ENCODE results near the gene OSBPL9. TPM values are rescaled to one million over a fixed set of nuclear protein-coding genes. Genes with fewer than 3 reads are reported as not detected.
"Not testable (repeated sequence)": the region's sequence is repeated elsewhere in the genome, so short reads cannot be mapped to it uniquely, and the experiment has no call there.

The OSBPL9 gene
- polyA plus RNA-seq, 1 donor = 165 TPM

- no peak for DNase-seq
These were observed 18.7 kb downstream of the OSBPL9 start for GRCh38 chr1:51635615-51636014.

GRCh38 chr1:51636191-51636590 lies 19.3 kb downstream of the OSBPL9 start:
- DNase-seq = no peak

GRCh38 chr1:51636764-51637522 lies 20.1 kb downstream of the OSBPL9 start:
- no peak for DNase-seq

- DNase-seq = no peak
These were observed 21.5 kb downstream of the OSBPL9 start for GRCh38 chr1:51638350-51638749.

GRCh38 chr1:51639694-51640093 lies 22.8 kb downstream of the OSBPL9 start:
- no peak for DNase-seq

GRCh38 chr1:51641096-51641495 lies 24.2 kb downstream of the OSBPL9 start:
- DNase-seq = no peak

GRCh38 chr1:51642739-51643142 lies 25.8 kb downstream of the OSBPL9 start:
- peak; percentile 67 for DNase-seq

- no peak for DNase-seq
These were observed 26.5 kb downstream of the OSBPL9 start for GRCh38 chr1:51643362-51643761.

- DNase-seq = no peak
These were observed 27.1 kb downstream of the OSBPL9 start for GRCh38 chr1:51644020-51644419.

- DNase-seq = no peak
These were observed 27.8 kb downstream of the OSBPL9 start for GRCh38 chr1:51644533-51645197.

- DNase-seq = not testable (repeated sequence)
These were observed 29.7 kb downstream of the OSBPL9 start for GRCh38 chr1:51646592-51646991.

- DNase-seq = no peak
These were observed 31.6 kb downstream of the OSBPL9 start for GRCh38 chr1:51648180-51649109.

- DNase-seq = no peak
These were observed 32.8 kb downstream of the OSBPL9 start for GRCh38 chr1:51649593-51650091.

GRCh38 chr1:51650198-51650597 lies 33.3 kb downstream of the OSBPL9 start:
- DNase-seq = no peak

GRCh38 chr1:51651552-51651942 lies 34.7 kb downstream of the OSBPL9 start:
- no peak for DNase-seq

- DNase-seq = no peak
These were observed 35.7 kb downstream of the OSBPL9 start for GRCh38 chr1:51652599-51652998.

GRCh38 chr1:51653127-51653526 lies 36.2 kb downstream of the OSBPL9 start:
- no peak for DNase-seq

GRCh38 chr1:51654000-51654399 lies 37.1 kb downstream of the OSBPL9 start:
- no peak for DNase-seq

GRCh38 chr1:51656374-51656773 lies 39.5 kb downstream of the OSBPL9 start:
- no peak for DNase-seq

- no peak for DNase-seq
These were observed 43.7 kb downstream of the OSBPL9 start for GRCh38 chr1:51660580-51660979.

- DNase-seq = peak; percentile 33
These were observed 44.2 kb downstream of the OSBPL9 start for GRCh38 chr1:51661081-51661518.

- DNase-seq = no peak
These were observed 46.2 kb downstream of the OSBPL9 start for GRCh38 chr1:51663105-51663504.

Data from left kidney (tissue), 2 donors.